ENCODE measurements around the gene CENPE.
"Not testable (repeated sequence)": the region's sequence is repeated elsewhere in the genome, so short reads cannot be mapped to it uniquely, and the experiment has no call there.

The CENPE gene

DNA sequence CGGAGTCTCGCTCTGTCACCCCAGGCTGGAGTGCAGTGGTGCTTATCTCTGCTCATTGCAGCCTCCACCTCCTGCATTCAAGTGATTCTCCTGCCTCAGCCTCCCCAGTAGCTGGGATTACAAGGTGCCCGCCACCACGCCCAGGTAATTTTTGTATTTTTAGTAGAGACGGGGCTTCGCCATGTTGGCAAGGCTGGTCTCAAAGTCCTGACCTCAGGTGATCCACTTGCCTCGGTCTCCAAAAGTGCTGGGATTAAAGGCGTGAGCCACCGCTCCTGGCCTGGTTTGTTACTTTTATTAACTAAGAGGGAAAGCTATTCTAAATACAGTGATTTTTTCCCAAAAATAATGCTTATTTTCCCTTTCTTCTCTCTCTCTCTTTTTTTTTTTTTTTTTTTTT is 866 bp upstream of the CENPE start:
- Histone ChIP-seq H4K20me1 (ENCODE audit: control insufficient read depth, insufficient read depth, low read depth, low read length) (no peaks in the 10 kb centered on the region), H3K4me2 (ENCODE audit: low read length) (peak overlapping the region; percentile 88), H3K4me3 (ENCODE audit: low read length) (peak overlapping the region; percentile 99), H3K27me3 (ENCODE audit: control insufficient read depth, low read length) (no peaks in the 10 kb centered on the region), H3F3A (ENCODE audit: control insufficient read depth, insufficient read depth) (no peaks in the 10 kb centered on the region), H3K4me1 (ENCODE audit: control insufficient read depth, low read length) (peaks cover 24% of the 10 kb centered on the region), H3K36me3 (ENCODE audit: control insufficient read depth, low read length) (peaks cover 39% of the 10 kb centered on the region), H3K79me2 (ENCODE audit: control insufficient read depth, low read length) (peaks cover 25% of the 10 kb centered on the region), H3K9me2 (replicated peaks; ENCODE audit: control insufficient read depth, low read length) (no peaks in the 10 kb centered on the region), H3K9me3 (ENCODE audit: control insufficient read depth, insufficient read depth, low read length) (no peaks in the 10 kb centered on the region), H3K27ac (ENCODE audit: low read depth, low read length) (no peak overlapping the region)
- TF ChIP-seq EZH2phosphoT487 (IDR thresholded peaks at IDR 0.05; ENCODE audit: borderline replicate concordance, low read length): no peak
- TF ChIP-seq, protein P1, sequence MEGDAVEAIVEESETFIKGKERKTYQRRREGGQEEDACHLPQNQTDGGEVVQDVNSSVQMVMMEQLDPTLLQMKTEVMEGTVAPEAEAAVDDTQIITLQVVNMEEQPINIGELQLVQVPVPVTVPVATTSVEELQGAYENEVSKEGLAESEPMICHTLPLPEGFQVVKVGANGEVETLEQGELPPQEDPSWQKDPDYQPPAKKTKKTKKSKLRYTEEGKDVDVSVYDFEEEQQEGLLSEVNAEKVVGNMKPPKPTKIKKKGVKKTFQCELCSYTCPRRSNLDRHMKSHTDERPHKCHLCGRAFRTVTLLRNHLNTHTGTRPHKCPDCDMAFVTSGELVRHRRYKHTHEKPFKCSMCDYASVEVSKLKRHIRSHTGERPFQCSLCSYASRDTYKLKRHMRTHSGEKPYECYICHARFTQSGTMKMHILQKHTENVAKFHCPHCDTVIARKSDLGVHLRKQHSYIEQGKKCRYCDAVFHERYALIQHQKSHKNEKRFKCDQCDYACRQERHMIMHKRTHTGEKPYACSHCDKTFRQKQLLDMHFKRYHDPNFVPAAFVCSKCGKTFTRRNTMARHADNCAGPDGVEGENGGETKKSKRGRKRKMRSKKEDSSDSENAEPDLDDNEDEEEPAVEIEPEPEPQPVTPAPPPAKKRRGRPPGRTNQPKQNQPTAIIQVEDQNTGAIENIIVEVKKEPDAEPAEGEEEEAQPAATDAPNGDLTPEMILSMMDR (IDR thresholded peaks at IDR 0.05; ENCODE audit: low read depth, low read length, poor library complexity, severe bottlenecking): no peak

GRCh38 chr4:103197765-103198110 is 405 bp downstream of the CENPE start:
- TF ChIP-seq EZH2phosphoT487 (IDR thresholded peaks at IDR 0.05; ENCODE audit: borderline replicate concordance, low read length): no peak
- TF ChIP-seq, protein P1 (IDR thresholded peaks at IDR 0.05; ENCODE audit: low read depth, low read length, poor library complexity, severe bottlenecking): no peak
- Histone ChIP-seq H3K27me3 (ENCODE audit: control insufficient read depth, low read length) (no peaks in the 10 kb centered on the region), H3K4me1 (ENCODE audit: control insufficient read depth, low read length) (peaks cover 24% of the 10 kb centered on the region), H3K9me2 (replicated peaks; ENCODE audit: control insufficient read depth, low read length) (no peaks in the 10 kb centered on the region), H3K27ac (ENCODE audit: low read depth, low read length) (peak overlapping the region; percentile 49), H3K9me3 (ENCODE audit: control insufficient read depth, insufficient read depth, low read length) (no peaks in the 10 kb centered on the region), H3K36me3 (ENCODE audit: control insufficient read depth, low read length) (peaks cover 50% of the 10 kb centered on the region), H3K4me3 (ENCODE audit: low read length) (peak overlapping the region; percentile 99), H3F3A (ENCODE audit: control insufficient read depth, insufficient read depth) (no peaks in the 10 kb centered on the region), H3K4me2 (ENCODE audit: low read length) (peak overlapping the region; percentile 88), H3K79me2 (ENCODE audit: control insufficient read depth, low read length) (peaks cover 25% of the 10 kb centered on the region), H4K20me1 (ENCODE audit: control insufficient read depth, insufficient read depth, low read depth, low read length) (no peaks in the 10 kb centered on the region)

DNA sequence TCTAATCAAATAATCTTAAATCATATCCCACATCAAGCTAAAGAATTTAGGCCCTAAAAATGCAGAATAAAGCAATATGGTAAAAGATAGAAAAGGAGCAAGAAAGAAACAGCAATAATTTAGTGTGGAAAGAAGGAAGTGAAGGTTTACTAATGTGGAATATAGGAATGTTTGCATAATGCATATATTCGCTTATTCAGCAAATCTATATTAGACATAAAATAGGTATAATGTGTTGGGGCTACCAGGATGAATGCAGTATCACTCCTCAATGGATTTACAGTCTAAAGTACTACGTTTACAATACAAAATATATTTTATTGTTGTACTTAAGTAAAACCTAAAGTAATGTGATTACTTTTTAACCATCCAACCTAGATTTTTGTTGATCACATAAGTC is 4.7 kb downstream of the CENPE start:
- H3K27ac ChIP-seq (ENCODE audit: low read depth, low read length): no peak overlapping the region
- H3K4me1 ChIP-seq (ENCODE audit: control insufficient read depth, low read length): peaks cover 18% of the 10 kb centered on the region
- peaks cover 62% of the 10 kb centered on the region for H3K36me3 ChIP-seq (ENCODE audit: control insufficient read depth, low read length)
- H3K27me3 ChIP-seq (ENCODE audit: control insufficient read depth, low read length): no peaks in the 10 kb centered on the region
- H3K4me3 ChIP-seq (ENCODE audit: low read length): no peak overlapping the region
- no peaks in the 10 kb centered on the region for H3F3A ChIP-seq (ENCODE audit: control insufficient read depth, insufficient read depth)
- no peaks in the 10 kb centered on the region for H4K20me1 ChIP-seq (ENCODE audit: control insufficient read depth, insufficient read depth, low read depth, low read length)
- peaks cover 6% of the 10 kb centered on the region; the same call in 1 of the 2 replicates for H3K9me3 ChIP-seq (ENCODE audit: control insufficient read depth, insufficient read depth, low read length)
- H3K4me2 ChIP-seq (ENCODE audit: low read length): no peak overlapping the region
- H3K79me2 ChIP-seq (ENCODE audit: control insufficient read depth, low read length): peaks cover 31% of the 10 kb centered on the region
- TF ChIP-seq, protein P1 (IDR thresholded peaks at IDR 0.05; ENCODE audit: low read depth, low read length, poor library complexity, severe bottlenecking): no peak
- TF ChIP-seq EZH2phosphoT487 (IDR thresholded peaks at IDR 0.05; ENCODE audit: borderline replicate concordance, low read length): no peak
- H3K9me2 ChIP-seq (replicated peaks; ENCODE audit: control insufficient read depth, low read length): no peaks in the 10 kb centered on the region

DNA sequence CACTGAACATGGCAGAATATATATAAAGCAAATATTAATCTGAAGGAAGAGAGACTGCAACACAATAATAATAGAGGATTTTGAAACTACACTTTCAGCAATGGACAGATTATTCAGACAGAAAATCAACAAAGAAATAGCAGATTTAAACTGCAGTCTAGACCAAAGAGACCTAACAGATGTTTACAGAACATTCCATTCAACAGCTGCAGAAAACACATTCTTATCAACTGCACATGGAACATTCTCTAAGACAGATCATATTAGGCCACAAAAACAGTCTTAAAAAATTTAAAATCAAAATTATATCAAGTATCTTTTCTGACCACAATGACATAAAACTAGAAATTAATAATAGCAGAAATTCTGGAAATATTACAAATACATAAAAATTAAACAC is 27.1 kb downstream of the CENPE start:
- Histone ChIP-seq H3F3A (ENCODE audit: control insufficient read depth, insufficient read depth) (no peaks in the 10 kb centered on the region), H3K9me2 (replicated peaks; ENCODE audit: control insufficient read depth, low read length) (no peaks in the 10 kb centered on the region), H3K27me3 (ENCODE audit: control insufficient read depth, low read length) (no peaks in the 10 kb centered on the region), H3K27ac (ENCODE audit: low read depth, low read length) (no peak overlapping the region), H3K79me2 (ENCODE audit: control insufficient read depth, low read length) (peaks cover 30% of the 10 kb centered on the region), H3K9me3 (ENCODE audit: control insufficient read depth, insufficient read depth, low read length) (no peaks in the 10 kb centered on the region), H3K4me1 (ENCODE audit: control insufficient read depth, low read length) (peaks cover 9% of the 10 kb centered on the region), H3K36me3 (ENCODE audit: control insufficient read depth, low read length) (peaks cover 85% of the 10 kb centered on the region), H4K20me1 (ENCODE audit: control insufficient read depth, insufficient read depth, low read depth, low read length) (no peaks in the 10 kb centered on the region), H3K4me2 (ENCODE audit: low read length) (no peak overlapping the region), H3K4me3 (ENCODE audit: low read length) (no peak overlapping the region)
- TF ChIP-seq, protein P1 (IDR thresholded peaks at IDR 0.05; ENCODE audit: low read depth, low read length, poor library complexity, severe bottlenecking): no peak
- TF ChIP-seq EZH2phosphoT487 (IDR thresholded peaks at IDR 0.05; ENCODE audit: borderline replicate concordance, low read length): no peak

DNA sequence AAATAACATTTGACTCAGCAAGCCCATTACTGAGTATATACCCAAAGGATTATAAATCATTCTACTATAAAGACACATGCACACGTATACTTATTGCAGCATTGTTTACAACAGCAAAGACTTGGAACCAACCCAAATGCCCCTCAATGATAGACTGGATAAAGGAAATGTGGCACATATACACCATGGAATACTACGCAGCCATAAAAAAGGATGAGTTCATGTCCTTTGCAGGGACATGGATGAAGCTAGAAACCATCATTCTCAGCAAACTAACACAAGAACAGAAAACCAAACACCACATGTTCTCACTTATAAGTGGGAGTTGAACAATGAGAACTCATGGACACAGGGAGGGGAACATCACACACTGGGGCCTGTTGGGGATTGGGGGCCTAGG is 28.4 kb downstream of the CENPE start:
- Histone ChIP-seq H3K79me2 (ENCODE audit: control insufficient read depth, low read length) (peaks cover 30% of the 10 kb centered on the region), H3K36me3 (ENCODE audit: control insufficient read depth, low read length) (peaks cover 82% of the 10 kb centered on the region)
- not testable (repeated sequence) for H3F3A ChIP-seq (ENCODE audit: control insufficient read depth, insufficient read depth); H3K4me1 ChIP-seq (ENCODE audit: control insufficient read depth, low read length); H4K20me1 ChIP-seq (ENCODE audit: control insufficient read depth, insufficient read depth, low read depth, low read length); H3K9me2 ChIP-seq (replicated peaks; ENCODE audit: control insufficient read depth, low read length); H3K4me2 ChIP-seq (ENCODE audit: low read length); H3K27me3 ChIP-seq (ENCODE audit: control insufficient read depth, low read length); H3K4me3 ChIP-seq (ENCODE audit: low read length); H3K27ac ChIP-seq (ENCODE audit: low read depth, low read length); H3K9me3 ChIP-seq (ENCODE audit: control insufficient read depth, insufficient read depth, low read length)
